DMS114 treated with DMSO at 0.1 percent for 48 hours (cell line): ENCODE measurements around the gene SCN2B.

Experiments used
- DNase-seq: peaks from one replicate; lab custom pipeline; 2025; ENCODE audit not compliant: unreplicated experiment; lab: John Stamatoyannopoulos, UW

The SCN2B gene

DNA sequence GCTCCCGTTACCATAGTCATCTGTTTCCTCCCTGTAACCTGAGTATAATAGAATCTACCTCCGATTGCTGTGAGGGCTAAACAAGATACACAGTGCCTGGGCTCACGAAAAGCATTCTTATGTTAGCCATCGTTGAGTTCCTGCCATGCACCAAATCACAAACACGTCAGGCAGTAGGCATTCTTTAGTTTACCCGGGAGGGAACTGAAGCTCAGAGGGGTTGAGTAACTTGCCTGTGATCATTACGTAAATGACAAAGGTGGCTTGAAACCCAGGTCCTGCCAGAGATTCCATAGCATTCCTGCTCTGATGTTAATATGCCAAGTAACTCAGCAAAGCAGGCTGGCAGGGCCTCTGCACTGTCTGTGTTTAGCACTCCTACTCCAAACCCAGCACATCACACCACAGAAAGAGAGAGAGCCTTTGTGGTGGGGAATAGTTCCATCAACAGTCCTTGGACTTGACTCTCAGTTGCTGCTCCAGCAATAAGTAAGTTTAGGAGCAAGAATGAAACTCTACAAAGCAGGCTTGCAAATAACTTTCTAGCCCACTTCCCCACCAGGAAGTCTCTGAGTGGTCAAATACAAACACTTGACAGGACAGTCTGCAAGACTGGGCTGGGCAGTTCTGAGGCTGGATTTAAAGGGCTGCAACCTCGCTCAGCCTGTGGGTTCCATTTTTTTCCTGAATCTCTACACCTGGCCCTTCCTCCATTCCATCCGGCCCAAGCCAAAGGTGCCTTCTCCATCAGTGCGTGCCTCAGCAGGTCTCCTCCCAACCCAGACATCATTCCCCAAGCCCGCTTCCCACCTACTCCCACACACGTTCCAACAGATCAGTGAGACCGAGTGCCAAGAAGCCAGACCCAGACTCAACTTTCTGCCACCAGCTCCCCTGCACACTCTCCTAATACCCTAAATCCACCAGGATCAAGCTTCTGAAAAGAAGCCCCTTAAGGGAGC, 1.1 kb downstream of the SCN2B start:
- no peak for DNase-seq

DNA sequence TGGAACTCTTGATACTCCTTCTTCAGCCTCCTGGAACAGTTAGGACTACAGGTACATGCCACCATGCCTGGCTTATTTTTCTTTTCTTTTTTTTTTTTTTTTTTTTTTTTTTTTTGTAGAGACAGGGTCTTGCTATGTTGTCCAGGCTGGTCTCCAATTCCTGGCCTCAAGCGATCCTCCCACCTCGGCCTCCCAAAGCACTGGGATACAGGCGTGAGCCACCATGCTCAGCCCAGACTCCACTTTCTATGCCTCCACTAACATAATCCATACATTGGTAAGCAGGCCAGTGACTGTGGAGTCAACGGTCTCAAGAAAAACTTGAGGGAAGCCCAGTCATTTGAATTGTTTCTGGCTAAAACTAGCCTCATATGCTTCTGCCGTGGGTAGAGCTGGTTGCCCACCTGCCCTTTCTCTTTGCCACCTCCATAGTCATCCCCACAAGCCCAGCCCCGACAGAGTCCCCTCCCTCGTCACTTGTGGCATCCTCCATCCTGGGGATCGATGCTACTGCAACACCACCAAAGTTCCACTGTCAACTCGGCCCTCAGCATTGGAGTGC, 2.4 kb downstream of the SCN2B start:
- no peak for DNase-seq

DNA sequence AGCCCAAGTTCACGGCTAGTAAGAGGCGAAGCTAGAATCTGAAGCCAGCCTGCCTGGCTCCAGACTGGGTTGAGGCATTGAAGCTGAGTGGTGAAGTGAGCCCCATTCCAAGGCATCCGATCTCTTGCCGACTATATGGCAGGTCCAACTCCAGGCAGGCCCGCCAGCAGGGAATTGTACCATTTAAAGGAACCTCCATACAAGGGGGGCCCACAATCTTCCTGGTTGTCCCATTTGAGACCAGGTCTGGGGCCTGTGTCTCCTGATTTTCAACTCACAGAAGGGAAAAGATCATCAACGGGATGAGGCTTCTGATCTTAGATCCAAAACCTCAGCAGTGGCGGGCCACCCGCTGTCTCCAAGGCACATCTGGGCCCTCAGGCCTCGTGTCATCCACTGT, 4.1 kb downstream of the SCN2B start:
- no peak for DNase-seq

GRCh38 chr11:118171269-118172062, 5.0 kb downstream of the SCN2B start:
- peak; percentile 37 for DNase-seq

DNA sequence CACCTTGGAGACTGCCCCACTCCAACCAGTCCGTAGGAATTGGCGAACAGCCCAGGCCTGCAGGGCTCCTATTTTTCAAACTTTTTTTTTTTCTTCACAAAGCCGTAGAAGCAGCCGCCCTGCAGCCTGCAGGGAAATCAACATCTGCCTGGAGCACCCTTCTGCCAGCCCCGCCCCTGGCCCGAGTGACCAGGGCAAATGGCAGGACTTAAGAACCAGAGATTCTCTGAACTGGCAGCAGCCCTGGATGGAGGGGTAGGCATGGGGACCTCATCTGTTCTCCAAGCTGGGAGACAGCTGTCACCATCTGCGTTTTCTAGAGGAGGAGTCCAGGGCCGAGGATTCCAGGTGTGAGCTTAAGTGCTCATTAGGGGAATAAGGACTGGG, 5.6 kb downstream of the SCN2B start:
- DNase-seq, result no peak

DNA sequence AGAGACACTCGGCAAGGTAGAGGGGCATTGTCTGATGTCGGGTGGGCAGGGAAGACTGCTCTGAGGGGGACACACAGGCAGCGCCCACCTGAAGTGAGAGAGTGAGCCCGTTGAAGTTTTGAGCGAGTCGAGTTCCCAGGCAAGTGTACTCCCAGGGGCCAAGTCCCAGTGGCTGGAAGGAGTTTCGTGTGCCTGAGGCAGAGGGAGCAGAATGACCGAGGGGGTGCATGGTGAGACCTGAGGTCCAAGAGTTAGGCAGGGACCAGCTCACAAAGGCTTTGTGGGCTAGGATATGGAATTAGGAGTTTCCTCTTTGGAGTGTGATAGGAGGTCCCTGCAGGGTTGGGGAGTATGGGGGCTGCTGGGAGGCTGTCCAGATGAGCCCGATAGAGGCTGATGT, 6.2 kb downstream of the SCN2B start:
- no peak for DNase-seq

DNA sequence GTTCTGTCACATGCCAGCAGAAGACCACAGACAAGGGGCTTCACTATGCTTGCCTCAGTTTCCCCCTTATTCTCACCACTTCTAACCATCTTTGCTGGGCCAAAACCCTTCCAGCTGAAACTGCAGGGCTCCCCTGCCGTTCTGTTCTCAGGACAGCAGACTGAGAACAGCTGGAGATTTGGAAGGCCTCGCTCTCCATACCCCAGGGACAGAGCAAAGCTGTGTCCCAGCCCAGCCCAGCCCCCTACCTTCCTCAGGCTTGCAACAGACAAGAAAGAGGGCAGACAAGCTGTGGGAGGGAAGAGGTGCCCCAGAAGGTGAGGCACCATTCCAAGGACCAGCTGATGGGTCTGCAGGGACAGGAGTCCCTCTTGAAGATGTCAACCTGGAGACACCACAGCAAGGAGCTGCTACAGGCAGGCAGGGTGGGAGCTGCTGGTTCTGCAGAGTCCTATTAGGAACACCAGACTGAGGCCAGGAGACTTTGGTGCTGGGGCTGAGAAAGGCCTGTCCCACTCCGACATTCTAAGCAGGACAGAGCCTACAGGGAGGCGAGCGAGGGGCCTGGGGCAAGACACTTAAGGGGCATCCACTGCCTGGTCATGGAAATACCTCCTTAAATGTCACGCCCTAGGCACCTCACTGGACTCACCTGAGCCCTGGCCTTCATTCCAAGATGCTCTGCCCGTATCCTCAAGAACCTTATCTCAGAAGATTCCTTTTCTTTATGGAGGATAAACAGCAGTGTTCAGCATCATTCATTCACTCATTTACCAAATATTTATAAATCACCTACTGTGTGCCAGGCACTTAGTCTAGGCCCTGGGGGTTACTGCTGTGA, 6.9 kb downstream of the SCN2B start:
- DNase-seq, result no peak

DNA sequence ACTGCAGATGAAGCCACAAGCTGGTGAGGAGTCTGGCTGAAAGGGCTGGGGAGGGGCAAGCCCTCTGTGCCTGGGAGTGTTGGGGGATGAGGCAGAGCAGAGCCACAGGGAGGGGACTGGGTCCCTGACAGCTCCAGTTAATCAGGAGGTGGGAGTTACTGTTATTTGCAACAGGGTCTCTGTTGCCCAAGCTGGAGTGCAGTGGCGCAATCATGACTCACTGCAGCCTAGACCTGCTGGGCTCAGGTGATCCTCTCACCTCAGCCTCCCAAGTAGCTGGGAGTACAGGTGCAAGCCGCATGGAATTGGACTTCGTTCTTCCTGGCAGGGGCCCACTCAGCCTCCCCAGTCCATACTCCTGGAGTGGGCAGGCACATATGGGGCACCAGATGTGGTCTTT, 7.7 kb downstream of the SCN2B start:
- no peak for DNase-seq

GRCh38 chr11:118168316-118168715, 8.1 kb downstream of the SCN2B start:
- no peak for DNase-seq

GRCh38 chr11:118167906-118168305, 8.5 kb downstream of the SCN2B start:
- DNase-seq, result no peak

DNA sequence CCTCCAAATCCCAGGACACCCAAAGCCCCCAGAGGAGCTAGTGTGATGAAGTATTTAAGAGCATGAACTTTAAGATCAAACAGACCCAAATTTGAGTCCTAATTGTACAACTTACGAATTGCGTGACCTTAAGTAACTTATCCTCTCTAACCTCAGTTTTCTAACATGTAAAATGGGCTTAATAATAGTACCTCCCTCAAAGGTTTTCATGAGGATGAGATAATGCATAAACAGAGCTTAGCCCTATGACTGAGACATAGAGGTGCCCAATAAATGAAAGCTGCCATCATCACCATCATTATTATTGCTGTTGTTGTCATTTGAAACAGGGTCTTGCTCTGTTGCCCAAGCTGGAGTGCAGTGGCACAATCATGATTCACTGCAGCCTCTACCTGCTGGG, 9.2 kb downstream of the SCN2B start:
- DNase-seq, result no peak

DNA sequence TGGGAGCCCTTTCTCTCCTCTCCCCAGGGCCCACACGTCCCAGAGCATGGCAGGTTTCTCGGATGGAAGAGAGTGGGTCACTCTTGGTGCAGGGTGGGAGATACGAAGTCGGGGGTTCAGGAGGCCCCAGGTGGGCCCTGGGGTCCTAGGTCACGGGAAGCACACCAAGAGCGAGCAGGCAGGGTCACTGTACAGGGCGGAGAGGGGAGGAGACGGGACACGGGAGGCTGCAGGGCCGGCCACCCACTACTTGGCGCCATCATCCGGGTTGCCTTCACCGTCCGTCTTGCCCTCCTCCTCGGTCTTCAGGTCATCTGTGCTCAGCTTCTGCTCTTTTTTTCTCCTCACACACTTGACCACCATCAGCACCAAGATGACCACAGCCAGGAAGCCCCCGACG, 9.8 kb downstream of the SCN2B start:
- no peak for DNase-seq

DNA sequence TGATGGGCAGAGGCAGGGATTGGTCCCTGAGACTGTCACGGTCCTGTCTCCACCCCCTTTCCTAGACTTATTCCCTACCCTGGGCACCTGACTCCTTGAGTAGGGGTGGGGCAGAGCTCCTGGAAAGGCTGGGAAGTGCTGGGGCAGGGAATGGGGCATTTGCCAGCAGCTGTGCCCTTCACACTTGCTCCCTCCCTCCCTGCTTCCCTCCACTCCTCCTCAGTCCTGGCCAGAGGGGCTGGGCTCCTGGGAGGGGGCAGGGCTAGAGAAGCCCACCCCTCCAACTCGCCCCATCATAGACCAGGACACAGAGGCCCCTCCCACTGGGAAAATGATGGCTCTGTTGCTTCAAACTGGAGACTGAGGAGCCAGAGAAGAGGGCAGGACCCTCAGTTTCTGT, 11.6 kb downstream of the SCN2B start:
- DNase-seq, result no peak

DNA sequence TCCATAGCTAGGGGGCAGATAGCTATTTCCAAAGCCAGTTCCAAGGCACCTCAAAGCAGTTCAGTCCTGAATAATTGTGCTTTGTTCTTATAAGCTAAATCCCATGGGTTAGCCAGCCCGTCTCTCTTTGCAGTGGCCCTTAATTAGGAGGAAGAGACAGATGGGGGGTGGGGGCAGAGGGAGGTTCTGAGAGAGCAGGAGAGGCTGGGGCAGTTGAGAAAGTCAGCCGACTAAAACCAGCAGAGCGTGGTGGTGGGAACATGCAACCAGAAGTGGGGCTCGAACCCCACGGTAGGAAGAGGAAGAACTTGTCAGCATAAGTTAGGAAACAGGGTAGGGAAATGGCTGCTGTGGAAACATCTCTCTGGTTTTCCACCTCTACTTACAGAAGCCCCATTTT, 12.9 kb downstream of the SCN2B start:
- DNase-seq, result no peak

DNA sequence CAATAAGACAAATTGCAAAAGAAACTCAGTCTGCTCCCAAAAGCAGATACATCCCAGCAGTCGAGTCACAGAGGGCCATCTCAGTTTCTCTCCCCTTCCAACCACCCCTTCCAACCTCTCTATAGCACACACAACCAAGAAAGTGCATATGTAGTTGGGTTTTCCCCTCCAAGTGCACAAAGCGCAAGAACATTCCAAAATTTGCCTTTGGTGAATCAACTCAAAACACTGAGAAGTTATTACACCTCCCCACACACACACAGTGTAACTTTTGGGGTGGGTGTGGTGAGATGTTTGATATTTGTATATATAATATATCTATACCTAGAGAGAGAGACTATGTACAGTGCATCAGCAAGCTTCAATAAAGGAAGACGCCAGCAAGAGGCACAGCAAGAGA, 13.6 kb downstream of the SCN2B start:
- DNase-seq, result no peak

GRCh38 chr11:118161786-118162185, 14.7 kb downstream of the SCN2B start:
- no peak for DNase-seq

- DNase-seq, result no peak
Observed at GRCh38 chr11:118157186-118157895, 19.1 kb downstream of the SCN2B start.

GRCh38 chr11:118156531-118157185, 19.8 kb downstream of the SCN2B start:
- no peak for DNase-seq

- DNase-seq, result no peak
Observed at GRCh38 chr11:118155776-118156530, 20.5 kb downstream of the SCN2B start.
